HCT116 (cell line): ENCODE results near the gene SOX9. TPM values are rescaled to one million over a fixed set of nuclear protein-coding genes. Genes with fewer than 3 reads are reported as not detected.

Experiments
- ATAC-seq: fragments of 200-7000 bp; cut with Tn5 transposase; 2 replicates; pipeline ENCODE4 v1.9.1; 2020; ENCODE audit warnings: mild to moderate bottlenecking, moderate library complexity
- BruUV-seq: library from RNA; stranded (reverse); fragments of 400-500 nt; replicated peaks from 2 replicates; lab custom pipeline; 2021; lab: Mats Ljungman, UMichigan
- CTCF ChIA-PET: fragments of 300-600 bp; sonication (Branson Sonifier 250); formaldehyde crosslinking; loops from one replicate; lab custom pipeline; 2021; ENCODE audit warnings: antibody characterized with exemption; lab: Charles Lee
- POLR2A ChIA-PET: fragments of 300-600, 350-600 bp; sonication (Branson Sonifier 250); formaldehyde crosslinking; loops from one replicate; lab custom pipeline; 2021; ENCODE audit warnings: antibody characterized with exemption; lab: Charles Lee
- RAD21 ChIA-PET, 2 experiments: fragments of 300-600 bp; sonication (Branson Sonifier 250); formaldehyde crosslinking; loops; one replicate each; lab custom pipeline; 2023; ENCODE audit warnings: low total read pairs in 2 of 2; ENCODE audit not compliant: uncharacterized antibody in 2 of 2, unreplicated experiment in 2 of 2, low non-redundant PET in 1 of 2; lab: Charles Lee
- DNase-seq: peaks from one replicate; pipeline ENCODE4 v3.0.0-alpha.2; 2010; ENCODE audit warnings: low read depth, low spot score
- H2AFZ ChIP-seq: fragments of 200-600 bp; shearing (Covaris generic), sonication (generic); 2 replicates; pipeline ENCODE4 v1.6.1; 2017; ENCODE audit warnings: low read depth, mixed run types, mixed read lengths, antibody characterized with exemption, low read length; ENCODE audit not compliant: poor library complexity, severe bottlenecking
- H3K27ac ChIP-seq: 2 replicates; pipeline ENCODE4 v1.5.1; 2012; ENCODE audit warnings: low read depth, low read length
- H3K27me3 ChIP-seq: fragments of 200-600 bp; sonication (generic); 2 replicates; pipeline ENCODE4 v1.6.1; 2016; ENCODE audit warnings: mixed run types, low read length, mixed read lengths; ENCODE audit not compliant: insufficient read depth
- H3K36me3 ChIP-seq, 2 experiments: fragments of 200-500 bp in 1 of 2; fragments of 200-600 bp in 1 of 2; sonication (Bioruptor generic) in 1 of 2; sonication (generic) in 1 of 2; 2 replicates each; pipeline versions ENCODE4 v1.5.1 to v1.6.1; 2014 to 2016; ENCODE audit warnings: low read length in 2 of 2, inconsistent platforms in 1 of 2, mixed read lengths in 1 of 2, mixed run types in 1 of 2; ENCODE audit not compliant: insufficient read depth in 2 of 2, control insufficient read depth in 1 of 2
- H3K4me1 ChIP-seq, 2 experiments: fragments of 200-600 bp in 1 of 2; sonication (generic) in 1 of 2; 2 replicates each; pipeline versions ENCODE4 v1.5.1 to v1.6.1; 2012 to 2017; ENCODE audit warnings: low read length in 2 of 2, inconsistent platforms in 1 of 2, mild to moderate bottlenecking in 1 of 2, mixed read lengths in 1 of 2, mixed run types in 1 of 2, moderate library complexity in 1 of 2; ENCODE audit not compliant: insufficient read depth in 2 of 2, control insufficient read depth in 1 of 2
- H3K4me2 ChIP-seq: fragments of 200-600 bp; sonication (generic); 2 replicates; pipeline ENCODE4 v1.6.1; 2017; ENCODE audit warnings: mixed run types, low read length, mixed read lengths
- H3K4me3 ChIP-seq, 2 experiments: fragments of 200-600 bp in 1 of 2; sonication (generic) in 1 of 2; replicated peaks in 1 of 2; 2 replicates each; pipeline ENCODE4 v1.5.1; 2011 to 2016; ENCODE audit warnings: low read length in 2 of 2, control low read depth in 1 of 2, low read depth in 1 of 2, mild to moderate bottlenecking in 1 of 2, mixed read lengths in 1 of 2, mixed run types in 1 of 2
- H3K79me2 ChIP-seq: fragments of 200-600 bp; sonication (generic); 2 replicates; pipeline ENCODE4 v1.6.1; 2017; ENCODE audit warnings: mild to moderate bottlenecking, mixed run types, low read length, moderate library complexity, mixed read lengths; ENCODE audit not compliant: insufficient read depth
- H3K9ac ChIP-seq: fragments of 200-600 bp; sonication (generic); 2 replicates; pipeline ENCODE4 v1.6.1; 2016; ENCODE audit warnings: low read length, mixed read lengths
- H3K9me2 ChIP-seq: fragments of 200-600 bp; sonication (generic), shearing (Covaris generic); 2 replicates; pipeline ENCODE4 v1.6.1; 2017; ENCODE audit warnings: mixed run types, mild to moderate bottlenecking, moderate library complexity; ENCODE audit not compliant: insufficient read depth
- H3K9me3 ChIP-seq, 2 experiments: fragments of 200-500 bp in 1 of 2; fragments of 200-600 bp in 1 of 2; sonication (Bioruptor generic) in 1 of 2; sonication (generic) in 1 of 2; 2 replicates each; pipeline ENCODE4 v1.6.1; 2014 to 2017; ENCODE audit warnings: low read length in 2 of 2, mixed read lengths in 2 of 2, inconsistent platforms in 1 of 2, low read depth in 1 of 2, mild to moderate bottlenecking in 1 of 2, mixed run types in 1 of 2, moderate library complexity in 1 of 2; ENCODE audit not compliant: control insufficient read depth in 1 of 2, insufficient read depth in 1 of 2
- H4K20me1 ChIP-seq: fragments of 200-600 bp; sonication (generic), shearing (Covaris generic); 2 replicates; pipeline ENCODE4 v1.6.1; 2017; ENCODE audit warnings: mixed run types, mild to moderate bottlenecking, moderate library complexity; ENCODE audit not compliant: insufficient read depth
- EGR1 ChIP-seq: IDR thresholded peaks from 2 replicates; pipeline ENCODE4 v1.6.1; 2012; ENCODE audit warnings: low read depth
- ELF1 ChIP-seq: IDR thresholded peaks from 2 replicates; pipeline ENCODE4 v1.6.1; 2012; ENCODE audit warnings: low read depth, borderline replicate concordance
- EZH2phosphoT487 ChIP-seq: fragments of 200-600 bp; IDR thresholded peaks from 2 replicates; pipeline ENCODE4 v1.6.1; 2018; ENCODE audit warnings: antibody characterized with exemption, borderline replicate concordance
- RAD21 ChIP-seq: IDR thresholded peaks from 2 replicates; pipeline ENCODE4 v1.6.1; 2012; ENCODE audit warnings: low read depth, mild to moderate bottlenecking
- TCF7L2 ChIP-seq: IDR thresholded peaks from 2 replicates; pipeline ENCODE4 v1.7.0; 2011; ENCODE audit warnings: borderline replicate concordance, inconsistent platforms; ENCODE audit not compliant: insufficient read depth, insufficient read length; ENCODE audit errors: extremely low read depth
- ZFX ChIP-seq: fragments of 450-650 bp; IDR thresholded peaks from 2 replicates; pipeline ENCODE4 v1.6.1; 2017
- intact Hi-C: fragments of 100-400 bp; cut with micrococcal nuclease; formaldehyde crosslinking; loops from 2 replicates; pipeline ENCODE4 v1.10.0; 2022
- total RNA-seq: library from RNA; stranded (reverse); gene quantifications from one replicate; pipeline ENCODE4 v1.2.1, GENCODE V29; 2021; ENCODE audit not compliant: unreplicated experiment
- TF ChIP-seq, protein P1 (sequence below), 3 experiments: fragments of 200-600 bp in 1 of 3; sonication (generic) in 1 of 3; IDR thresholded peaks in 2 of 3; conservative IDR thresholded peaks in 1 of 3; 2 replicates each; pipeline ENCODE4 v1.5.1; 2012 to 2017; ENCODE audit warnings: low read depth in 2 of 3, low read length in 2 of 3, antibody characterized with exemption in 1 of 3, borderline replicate concordance in 1 of 3, control low read depth in 1 of 3, mild to moderate bottlenecking in 1 of 3, mixed read lengths in 1 of 3, mixed run types in 1 of 3, moderate library complexity in 1 of 3; ENCODE audit not compliant: insufficient read depth in 1 of 3
- TF ChIP-seq, protein P2 (sequence below): IDR thresholded peaks from 2 replicates; pipeline ENCODE4 v1.6.1; 2011; ENCODE audit warnings: mild to moderate bottlenecking, low read length, moderate library complexity; ENCODE audit not compliant: insufficient replicate concordance; ENCODE audit errors: extremely low read depth

The SOX9 gene
- total RNA-seq, 1 experiment from 2014 or later = 69.2 TPM

DNA sequence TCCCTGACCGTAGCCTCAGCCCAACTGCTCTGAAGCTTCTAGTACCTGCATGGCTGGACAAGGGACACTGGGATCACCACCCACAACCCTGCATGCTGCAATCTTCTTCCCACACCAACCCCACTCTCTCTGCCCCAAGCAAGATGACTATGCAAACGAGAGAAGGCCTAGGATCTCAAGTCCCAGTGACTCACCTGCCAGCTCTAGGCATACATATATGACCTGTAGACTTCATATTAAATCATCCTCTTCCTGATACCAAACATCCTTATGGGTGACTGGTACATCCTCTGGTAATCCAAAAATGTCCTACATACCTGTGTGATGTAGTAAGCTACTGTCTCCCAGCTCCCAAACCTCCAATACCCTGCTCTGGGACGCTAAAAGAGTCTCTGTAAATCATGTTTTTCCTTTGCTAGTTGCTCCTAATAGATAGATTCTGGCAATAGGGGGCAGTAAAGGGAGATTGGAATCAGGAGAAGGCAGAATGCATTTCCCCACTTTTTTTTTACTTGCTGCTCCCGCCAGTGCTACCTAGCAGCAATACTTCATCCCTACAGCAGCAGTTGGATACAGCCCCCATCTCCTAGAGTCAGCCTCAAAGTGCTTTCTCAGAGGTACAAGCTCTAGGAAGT, 43.4 kb upstream of the SOX9 start:
- H2AFZ ChIP-seq = no peak overlapping the region
- ATAC-seq = peak; percentile 66
- H3K27me3 ChIP-seq = no peaks in the 10 kb centered on the region
- H3K4me2 ChIP-seq = no peak overlapping the region
- peak; percentile 8 for DNase-seq
- ChIA-PET RAD21 (no interaction called here), CTCF (interaction anchor here (0.6 to 1.2 kb wide), 5 partner anchors 9 to 690 kb away, joined by 3 read pairs; no protein-coding TSS in a partner anchor), POLR2A (no interaction called here)
- no peaks in the 10 kb centered on the region for H4K20me1 ChIP-seq
- H3K27ac ChIP-seq = no peak overlapping the region
- H3K79me2 ChIP-seq = no peaks in the 10 kb centered on the region
- intact Hi-C loops = no loop called here
- H3K4me1 ChIP-seq = no peaks in the 10 kb centered on the region
- H3K9me2 ChIP-seq = no peaks in the 10 kb centered on the region
- no TSS peak for BruUV-seq
- no peak for TF ChIP-seq ZFX
- TF ChIP-seq RAD21 = peak; percentile 39; the same call in 1 of the 2 replicates
- no peak for TF ChIP-seq TCF7L2
- no peak for TF ChIP-seq EZH2phosphoT487
- TF ChIP-seq, protein P1, sequence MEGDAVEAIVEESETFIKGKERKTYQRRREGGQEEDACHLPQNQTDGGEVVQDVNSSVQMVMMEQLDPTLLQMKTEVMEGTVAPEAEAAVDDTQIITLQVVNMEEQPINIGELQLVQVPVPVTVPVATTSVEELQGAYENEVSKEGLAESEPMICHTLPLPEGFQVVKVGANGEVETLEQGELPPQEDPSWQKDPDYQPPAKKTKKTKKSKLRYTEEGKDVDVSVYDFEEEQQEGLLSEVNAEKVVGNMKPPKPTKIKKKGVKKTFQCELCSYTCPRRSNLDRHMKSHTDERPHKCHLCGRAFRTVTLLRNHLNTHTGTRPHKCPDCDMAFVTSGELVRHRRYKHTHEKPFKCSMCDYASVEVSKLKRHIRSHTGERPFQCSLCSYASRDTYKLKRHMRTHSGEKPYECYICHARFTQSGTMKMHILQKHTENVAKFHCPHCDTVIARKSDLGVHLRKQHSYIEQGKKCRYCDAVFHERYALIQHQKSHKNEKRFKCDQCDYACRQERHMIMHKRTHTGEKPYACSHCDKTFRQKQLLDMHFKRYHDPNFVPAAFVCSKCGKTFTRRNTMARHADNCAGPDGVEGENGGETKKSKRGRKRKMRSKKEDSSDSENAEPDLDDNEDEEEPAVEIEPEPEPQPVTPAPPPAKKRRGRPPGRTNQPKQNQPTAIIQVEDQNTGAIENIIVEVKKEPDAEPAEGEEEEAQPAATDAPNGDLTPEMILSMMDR (IDR thresholded peaks at IDR 0.05 in 2 of 3, conservative IDR thresholded peaks at IDR 0.05 in 1 of 3; ENCODE audit: borderline replicate concordance in 1 of 3, insufficient read depth in 1 of 3, low read depth in 2 of 3, low read length in 2 of 3) = peak; percentile 10 to 54 (median 49); a peak in 4 of 6 replicates
- no peak overlapping the region for H3K4me3 ChIP-seq
- H3K9me3 ChIP-seq = no peaks in the 10 kb centered on the region
- H3K9ac ChIP-seq = no peak overlapping the region
- H3K36me3 ChIP-seq = no peaks in the 10 kb centered on the region

DNA sequence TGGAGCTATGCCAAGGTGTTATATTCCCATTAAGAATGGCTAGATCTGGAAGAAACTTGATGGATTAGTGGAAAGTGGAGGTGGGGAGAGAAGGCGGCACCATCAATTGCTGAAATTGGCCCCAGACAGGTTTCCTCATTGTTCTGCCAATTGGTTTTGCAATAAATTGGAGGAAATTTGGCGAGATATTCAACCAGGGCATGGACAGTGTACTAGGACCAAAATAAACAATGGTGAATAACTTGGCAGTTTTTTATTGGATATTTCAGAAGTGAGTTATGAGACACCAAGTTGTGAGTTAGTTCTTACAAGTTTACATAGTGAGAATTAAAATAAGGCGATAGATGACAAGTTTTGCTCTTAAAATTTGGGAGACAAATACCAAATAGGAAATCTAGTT, 41.1 kb upstream of the SOX9 start:
- Histone ChIP-seq H4K20me1 (no peaks in the 10 kb centered on the region), H3K9me2 (no peaks in the 10 kb centered on the region), H3K27me3 (no peaks in the 10 kb centered on the region), H3K79me2 (no peaks in the 10 kb centered on the region), H2AFZ (no peak overlapping the region), H3K4me3 (no peak overlapping the region), H3K27ac (no peak overlapping the region), H3K36me3 (no peaks in the 10 kb centered on the region), H3K9me3 (no peaks in the 10 kb centered on the region), H3K4me1 (no peaks in the 10 kb centered on the region), H3K4me2 (no peak overlapping the region), H3K9ac (no peak overlapping the region)
- intact Hi-C loops = no loop called here
- ChIA-PET RAD21 (no interaction called here), POLR2A (no interaction called here), CTCF (no interaction called here)
- DNase-seq (no peak), ATAC-seq (no peak)
- TF ChIP-seq, protein P2, sequence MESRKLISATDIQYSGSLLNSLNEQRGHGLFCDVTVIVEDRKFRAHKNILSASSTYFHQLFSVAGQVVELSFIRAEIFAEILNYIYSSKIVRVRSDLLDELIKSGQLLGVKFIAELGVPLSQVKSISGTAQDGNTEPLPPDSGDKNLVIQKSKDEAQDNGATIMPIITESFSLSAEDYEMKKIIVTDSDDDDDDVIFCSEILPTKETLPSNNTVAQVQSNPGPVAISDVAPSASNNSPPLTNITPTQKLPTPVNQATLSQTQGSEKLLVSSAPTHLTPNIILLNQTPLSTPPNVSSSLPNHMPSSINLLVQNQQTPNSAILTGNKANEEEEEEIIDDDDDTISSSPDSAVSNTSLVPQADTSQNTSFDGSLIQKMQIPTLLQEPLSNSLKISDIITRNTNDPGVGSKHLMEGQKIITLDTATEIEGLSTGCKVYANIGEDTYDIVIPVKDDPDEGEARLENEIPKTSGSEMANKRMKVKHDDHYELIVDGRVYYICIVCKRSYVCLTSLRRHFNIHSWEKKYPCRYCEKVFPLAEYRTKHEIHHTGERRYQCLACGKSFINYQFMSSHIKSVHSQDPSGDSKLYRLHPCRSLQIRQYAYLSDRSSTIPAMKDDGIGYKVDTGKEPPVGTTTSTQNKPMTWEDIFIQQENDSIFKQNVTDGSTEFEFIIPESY = no peak
- TF ChIP-seq, protein P1 (IDR thresholded peaks at IDR 0.05 in 2 of 3, conservative IDR thresholded peaks at IDR 0.05 in 1 of 3; ENCODE audit: borderline replicate concordance in 1 of 3, insufficient read depth in 1 of 3, low read depth in 2 of 3, low read length in 2 of 3) = no peak
- TF ChIP-seq ELF1 (no peak), EGR1 (no peak)
- BruUV-seq = no TSS peak
